HEK293 (cell line): ENCODE results near the gene DNAJC12.

Experiments
- CTCF ChIA-PET: fragments of 350-600 bp; formaldehyde crosslinking; extraction: SDS; loops from one replicate; lab custom pipeline; 2021; ENCODE audit warnings: antibody characterized with exemption; lab: Yijun Ruan, JAX
- POLR2A ChIA-PET: fragments of 300-600 bp; formaldehyde crosslinking; extraction: SDS; loops from one replicate; lab custom pipeline; 2020; ENCODE audit warnings: antibody characterized with exemption, inconsistent platforms; lab: Yijun Ruan, JAX
- H3K27ac ChIP-seq: fragments of 200-500 bp; sonication (Bioruptor generic); 2 replicates; pipeline ENCODE4 v1.5.1; 2014; ENCODE audit warnings: low read depth, low read length, control low read depth, inconsistent platforms; ENCODE audit errors: extremely low read depth
- H3K36me3 ChIP-seq, 2 experiments: fragments of 200-500 bp in 1 of 2; sonication (Bioruptor generic) in 1 of 2; 1 replicate in 1 of 2; 2 replicates in 1 of 2; pipeline ENCODE4 v1.5.1; 2014 to 2017; ENCODE audit warnings: inconsistent platforms in 2 of 2, low read length in 2 of 2; ENCODE audit not compliant: control insufficient read depth in 2 of 2, insufficient read depth in 1 of 2
- H3K4me1 ChIP-seq: fragments of 200-500 bp; sonication (Bioruptor generic); 2 replicates; pipeline ENCODE4 v1.5.1; 2014; ENCODE audit warnings: mild to moderate bottlenecking, low read length, inconsistent platforms; ENCODE audit not compliant: control insufficient read depth, insufficient read depth
- H3K4me3 ChIP-seq: 2 replicates; pipeline ENCODE4 v1.5.1; 2011; ENCODE audit warnings: low read depth, mild to moderate bottlenecking, control low read depth, low read length, moderate library complexity
- H3K9me3 ChIP-seq: fragments of 200-500 bp; sonication (Bioruptor generic); 2 replicates; pipeline ENCODE4 v1.5.1; 2014; ENCODE audit warnings: low read depth, low read length, inconsistent platforms; ENCODE audit not compliant: control insufficient read depth, insufficient read depth
- BCL11B ChIP-seq: fragments of 450-650 bp; formaldehyde crosslinking; IDR thresholded peaks from 2 replicates; pipeline ENCODE4 v1.5.1; 2016; ENCODE audit warnings: low read depth, missing biosample characterization, missing genetic modification characterization
- KLF17 ChIP-seq: fragments of 450-650 bp; formaldehyde crosslinking; IDR thresholded peaks from 2 replicates; pipeline ENCODE4 v1.5.1; 2016; ENCODE audit warnings: missing biosample characterization, missing genetic modification characterization
- PATZ1 ChIP-seq: fragments of 450-650 bp; formaldehyde crosslinking; IDR thresholded peaks from 2 replicates; pipeline ENCODE4 v1.5.1; 2016; ENCODE audit warnings: missing biosample characterization, missing genetic modification characterization
- PRDM10 ChIP-seq: fragments of 450-650 bp; formaldehyde crosslinking; IDR thresholded peaks from 2 replicates; pipeline ENCODE4 v1.5.1; 2016; ENCODE audit warnings: missing biosample characterization, missing genetic modification characterization
- SCRT2 ChIP-seq: fragments of 450-650 bp; formaldehyde crosslinking; IDR thresholded peaks from 2 replicates; pipeline ENCODE4 v1.5.1; 2016; ENCODE audit warnings: missing biosample characterization, missing genetic modification characterization
- TCF7L2 ChIP-seq: IDR thresholded peaks from 2 replicates; pipeline ENCODE4 v1.6.1; 2011; ENCODE audit warnings: low read depth, mild to moderate bottlenecking, inconsistent platforms, low read length, moderate library complexity, borderline replicate concordance
- ZBTB1 ChIP-seq: fragments of 450-650 bp; formaldehyde crosslinking; IDR thresholded peaks from 2 replicates; pipeline ENCODE4 v1.5.1; 2016; ENCODE audit warnings: missing biosample characterization, missing genetic modification characterization
- ZIC2 ChIP-seq: fragments of 450-650 bp; formaldehyde crosslinking; IDR thresholded peaks from 2 replicates; pipeline ENCODE4 v1.5.1; 2016; ENCODE audit warnings: missing biosample characterization, missing genetic modification characterization
- ZNF121 ChIP-seq: fragments of 450-650 bp; formaldehyde crosslinking; IDR thresholded peaks from 2 replicates; pipeline ENCODE4 v1.5.1; 2016; ENCODE audit warnings: missing biosample characterization, missing genetic modification characterization
- ZNF132 ChIP-seq: fragments of 450-650 bp; formaldehyde crosslinking; IDR thresholded peaks from 2 replicates; pipeline ENCODE4 v1.5.1; 2017; ENCODE audit warnings: missing biosample characterization, missing genetic modification characterization, borderline replicate concordance
- ZNF146 ChIP-seq: fragments of 450-650 bp; formaldehyde crosslinking; IDR thresholded peaks from 2 replicates; pipeline ENCODE4 v1.5.1; 2016; ENCODE audit warnings: missing biosample characterization, missing genetic modification characterization
- ZNF169 ChIP-seq: fragments of 450-650 bp; formaldehyde crosslinking; IDR thresholded peaks from 2 replicates; pipeline ENCODE4 v1.5.1; 2016; ENCODE audit warnings: missing biosample characterization, missing genetic modification characterization
- ZNF274 ChIP-seq, 2 experiments: fragments of 200-500 bp in 1 of 2; fragments of 450-650 bp in 1 of 2; sonication (Bioruptor generic) in 1 of 2; formaldehyde crosslinking in 1 of 2; IDR thresholded peaks; 2 replicates each; pipeline versions ENCODE4 v1.5.1 to v1.6.1; 2014 to 2016; ENCODE audit warnings: borderline replicate concordance in 1 of 2, inconsistent platforms in 1 of 2, low read length in 1 of 2, missing biosample characterization in 1 of 2, missing genetic modification characterization in 1 of 2
- ZNF292 ChIP-seq: fragments of 450-650 bp; formaldehyde crosslinking; IDR thresholded peaks from 2 replicates; pipeline ENCODE4 v1.5.1; 2016; ENCODE audit warnings: low read depth, missing biosample characterization, missing genetic modification characterization, borderline replicate concordance
- ZNF391 ChIP-seq: fragments of 450-650 bp; formaldehyde crosslinking; IDR thresholded peaks from 2 replicates; pipeline ENCODE4 v1.5.1; 2016; ENCODE audit warnings: low read depth, missing biosample characterization, missing genetic modification characterization, borderline replicate concordance
- ZNF394 ChIP-seq: fragments of 450-650 bp; formaldehyde crosslinking; IDR thresholded peaks from 2 replicates; pipeline ENCODE4 v1.5.1; 2016; ENCODE audit warnings: missing biosample characterization, missing genetic modification characterization, mild to moderate bottlenecking, moderate library complexity, borderline replicate concordance
- ZNF571 ChIP-seq: fragments of 450-650 bp; formaldehyde crosslinking; IDR thresholded peaks from 2 replicates; pipeline ENCODE4 v1.5.0; 2017; ENCODE audit warnings: missing biosample characterization, missing genetic modification characterization
- ZNF624 ChIP-seq: fragments of 450-650 bp; formaldehyde crosslinking; IDR thresholded peaks from 2 replicates; pipeline ENCODE4 v1.5.1; 2017; ENCODE audit warnings: missing biosample characterization, missing genetic modification characterization
- ZNF677 ChIP-seq: fragments of 450-650 bp; IDR thresholded peaks from 2 replicates; pipeline ENCODE4 v1.5.0; 2018; ENCODE audit warnings: missing biosample characterization, mild to moderate bottlenecking, missing genetic modification characterization, moderate library complexity
- TF ChIP-seq, protein P1 (sequence below): fragments of 450-650 bp; formaldehyde crosslinking; IDR thresholded peaks from 2 replicates; pipeline ENCODE4 v1.5.1; 2017; ENCODE audit warnings: missing biosample characterization, missing genetic modification characterization
- TF ChIP-seq, protein P2 (sequence below): fragments of 450-650 bp; formaldehyde crosslinking; IDR thresholded peaks from 2 replicates; pipeline ENCODE4 v1.5.1; 2017; ENCODE audit warnings: missing biosample characterization, missing genetic modification characterization

DNAJC12 gene

DNA sequence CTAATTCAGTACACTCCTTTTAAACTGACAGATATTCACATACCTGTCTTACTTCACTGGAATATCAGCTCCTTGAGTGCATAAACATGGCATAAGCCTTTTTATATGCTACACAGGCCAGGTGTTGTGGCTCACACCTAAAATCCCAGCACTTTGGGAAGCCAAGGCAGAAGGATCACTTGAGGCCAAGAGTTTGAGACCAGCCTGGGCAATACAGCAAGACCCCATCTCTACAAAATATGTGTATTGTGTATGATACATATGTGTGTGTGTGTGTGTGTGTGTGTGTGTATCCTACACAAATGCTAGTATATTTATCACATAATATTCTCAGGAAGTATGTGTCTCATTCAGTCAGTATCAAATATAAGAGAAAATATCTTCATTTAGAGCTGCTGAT lies 45.3 kb downstream of the DNAJC12 start:
- H3K4me3 ChIP-seq, result no peak overlapping the region
- TF ChIP-seq KLF17 (tag by site-specific recombination) (no peak), ZNF121 (tag by site-specific recombination) (peak; percentile 85)
- no peaks in the 10 kb centered on the region for H3K9me3 ChIP-seq
- ChIA-PET POLR2A (no interaction called here), CTCF (interaction anchor here (0.6 to 1.1 kb wide), 3 partner anchors 12 to 431 kb away, joined by 3 to 5 read pairs (median 4); no protein-coding TSS in a partner anchor)
- no peaks in the 10 kb centered on the region for H3K4me1 ChIP-seq
- no peaks in the 10 kb centered on the region for H3K36me3 ChIP-seq
- no peak overlapping the region for H3K27ac ChIP-seq

DNA sequence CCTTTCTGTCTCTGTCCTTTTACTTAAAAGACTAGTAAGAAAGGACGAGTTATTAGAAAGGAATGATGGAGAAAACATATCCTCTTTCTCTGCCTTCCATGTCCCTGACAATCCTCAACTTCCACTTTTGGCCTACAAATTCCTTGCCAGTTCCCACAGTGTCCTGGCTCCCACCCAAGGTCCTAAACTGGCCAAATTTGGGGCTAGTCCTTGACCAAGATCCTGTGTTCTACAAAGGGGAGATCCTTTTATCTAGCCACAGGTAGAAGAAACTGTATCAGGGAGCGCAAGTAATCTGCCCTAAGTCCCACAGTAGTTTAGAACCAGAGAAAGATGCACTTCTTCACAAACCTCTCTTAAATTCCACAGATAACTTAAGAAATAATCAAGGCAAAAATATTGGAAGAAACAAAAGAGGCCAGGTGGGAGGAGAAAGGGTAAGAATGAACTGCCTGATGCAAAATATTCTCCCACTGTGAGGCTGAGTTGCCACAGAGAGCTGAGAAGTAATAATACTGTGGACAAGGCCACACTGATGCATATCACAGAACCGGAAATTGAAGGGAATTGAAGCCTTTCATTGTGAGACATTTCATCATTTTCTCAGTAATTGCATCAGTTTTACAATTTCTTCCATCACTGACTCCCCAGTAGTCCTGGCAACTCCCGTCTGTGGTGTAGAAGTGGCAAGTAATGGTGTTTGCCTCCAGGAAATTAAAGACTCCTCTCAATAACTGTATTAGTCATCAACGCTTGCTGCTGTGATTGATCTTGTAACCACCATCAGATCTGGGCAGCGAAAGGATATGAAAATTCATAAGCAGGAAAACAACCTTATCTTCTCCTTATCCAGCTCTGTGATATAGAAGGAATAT lies 47.2 kb downstream of the DNAJC12 start:
- H3K4me1 ChIP-seq, result no peaks in the 10 kb centered on the region
- no peaks in the 10 kb centered on the region for H3K36me3 ChIP-seq
- H3K4me3 ChIP-seq, result no peak overlapping the region
- CTCF ChIA-PET, result interaction anchor here (0.7 to 1.2 kb wide), 4 partner anchors 10 to 416 kb away, joined by 3 to 5 read pairs (median 3); no protein-coding TSS in a partner anchor
- POLR2A ChIA-PET, result no interaction called here
- no peaks in the 10 kb centered on the region for H3K9me3 ChIP-seq
- no peak overlapping the region for H3K27ac ChIP-seq
- TF ChIP-seq ZNF132 (tag by site-specific recombination), result no peak
- no peak for TF ChIP-seq BCL11B (tag by site-specific recombination)
- TF ChIP-seq ZNF169 (tag by site-specific recombination), result no peak
- no peak for TF ChIP-seq ZNF146 (tag by site-specific recombination)
- TF ChIP-seq ZBTB1 (tag by site-specific recombination), result no peak
- TF ChIP-seq ZNF292 (tag by site-specific recombination), result no peak
- TF ChIP-seq PRDM10 (tag by site-specific recombination), result no peak
- peak; percentile 60 for TF ChIP-seq ZIC2 (tag by site-specific recombination)
- TF ChIP-seq ZNF394 (tag by site-specific recombination), result no peak
- TF ChIP-seq, protein P1, sequence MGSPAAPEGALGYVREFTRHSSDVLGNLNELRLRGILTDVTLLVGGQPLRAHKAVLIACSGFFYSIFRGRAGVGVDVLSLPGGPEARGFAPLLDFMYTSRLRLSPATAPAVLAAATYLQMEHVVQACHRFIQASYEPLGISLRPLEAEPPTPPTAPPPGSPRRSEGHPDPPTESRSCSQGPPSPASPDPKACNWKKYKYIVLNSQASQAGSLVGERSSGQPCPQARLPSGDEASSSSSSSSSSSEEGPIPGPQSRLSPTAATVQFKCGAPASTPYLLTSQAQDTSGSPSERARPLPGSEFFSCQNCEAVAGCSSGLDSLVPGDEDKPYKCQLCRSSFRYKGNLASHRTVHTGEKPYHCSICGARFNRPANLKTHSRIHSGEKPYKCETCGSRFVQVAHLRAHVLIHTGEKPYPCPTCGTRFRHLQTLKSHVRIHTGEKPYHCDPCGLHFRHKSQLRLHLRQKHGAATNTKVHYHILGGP, result 0 out of 2 replicates have a peak, but pooled peaks have one; percentile 34
- TF ChIP-seq PATZ1 (tag by site-specific recombination), result 0 out of 2 replicates have a peak, but pooled peaks have one; percentile 39
- TF ChIP-seq ZNF391, result no peak
- no peak for TF ChIP-seq ZNF677 (tag by site-specific recombination)
- no peak for TF ChIP-seq ZNF571 (tag by site-specific recombination)
- no peak for TF ChIP-seq ZNF274 (IDR thresholded peaks at IDR 0.05; ENCODE audit: low read length)
- no peak for TF ChIP-seq ZNF274 (tag by site-specific recombination; IDR thresholded peaks at IDR 0.05; ENCODE audit: borderline replicate concordance)
- TF ChIP-seq, protein P2, sequence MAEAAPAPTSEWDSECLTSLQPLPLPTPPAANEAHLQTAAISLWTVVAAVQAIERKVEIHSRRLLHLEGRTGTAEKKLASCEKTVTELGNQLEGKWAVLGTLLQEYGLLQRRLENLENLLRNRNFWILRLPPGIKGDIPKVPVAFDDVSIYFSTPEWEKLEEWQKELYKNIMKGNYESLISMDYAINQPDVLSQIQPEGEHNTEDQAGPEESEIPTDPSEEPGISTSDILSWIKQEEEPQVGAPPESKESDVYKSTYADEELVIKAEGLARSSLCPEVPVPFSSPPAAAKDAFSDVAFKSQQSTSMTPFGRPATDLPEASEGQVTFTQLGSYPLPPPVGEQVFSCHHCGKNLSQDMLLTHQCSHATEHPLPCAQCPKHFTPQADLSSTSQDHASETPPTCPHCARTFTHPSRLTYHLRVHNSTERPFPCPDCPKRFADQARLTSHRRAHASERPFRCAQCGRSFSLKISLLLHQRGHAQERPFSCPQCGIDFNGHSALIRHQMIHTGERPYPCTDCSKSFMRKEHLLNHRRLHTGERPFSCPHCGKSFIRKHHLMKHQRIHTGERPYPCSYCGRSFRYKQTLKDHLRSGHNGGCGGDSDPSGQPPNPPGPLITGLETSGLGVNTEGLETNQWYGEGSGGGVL (tag by site-specific recombination), result peak; percentile 39; the same call in 1 of the 2 replicates
- TF ChIP-seq TCF7L2, result peak; percentile 71
- no peak for TF ChIP-seq SCRT2 (tag by site-specific recombination)
- no peak for TF ChIP-seq ZNF624 (tag by site-specific recombination)
